Right renal pelvis (tissue), 4 donors: ENCODE results near the gene ZNF580. TPM values are rescaled to one million over a fixed set of nuclear protein-coding genes. Genes with fewer than 3 reads are reported as not detected.
A peak's percentile ranks its signal among the peaks of the same experiment; 100 is the strongest.

ENCODE experiments used
- DNase-seq, 4 donors: peaks; one replicate each; pipeline ENCODE4 v3.0.0-alpha.2; 2013; ENCODE audit warnings: low read depth in 4 of 4, low spot score in 3 of 4, missing footprints in 1 of 4
- polyA plus RNA-seq, 4 donors: library from polyadenylated mRNA; unstranded; fragments of 120-200 nt; gene quantifications; one replicate each; pipeline ENCODE4 v1.2.1, GENCODE V29; 2013; ENCODE audit not compliant: insufficient read length in 4 of 4

ZNF580 gene
- 10 to 100 TPM; 37.9 to 49.7 (median 43.6) TPM for polyA plus RNA-seq

GRCh38 chr19:55640577-55641425 lies at the start of gene ZNF580:
Gene ZNF580, plus strand, starts transcription at chr19:55641002. Its CDS starts 1,507 bp downstream, at chr19:55642509.
- peak in 1 of 4 donors; percentile 61 for DNase-seq

- no peak for DNase-seq
Measured at GRCh38 chr19:55591555-55591954, 49.2 kb upstream of the ZNF580 start.

- DNase-seq = no peak
Measured at GRCh38 chr19:55592391-55593090, 48.3 kb upstream of the ZNF580 start.

GRCh38 chr19:55593096-55593772 lies 47.6 kb upstream of the ZNF580 start:
- no peak for DNase-seq

GRCh38 chr19:55594996-55595545 lies 45.7 kb upstream of the ZNF580 start:
- DNase-seq = no peak

GRCh38 chr19:55596304-55596703 lies 44.5 kb upstream of the ZNF580 start:
- DNase-seq = no peak

- DNase-seq = no peak
Measured at GRCh38 chr19:55597501-55597921, 43.3 kb upstream of the ZNF580 start.

- no peak for DNase-seq
Measured at GRCh38 chr19:55598034-55598433, 42.8 kb upstream of the ZNF580 start.

- DNase-seq = peak; percentile 81 to 86 (median 82)
Measured at GRCh38 chr19:55598719-55599467, 41.9 kb upstream of the ZNF580 start.

- DNase-seq = peak; percentile 98 to 100 (median 100)
Measured at GRCh38 chr19:55599468-55599841, 41.3 kb upstream of the ZNF580 start, which contains the start of gene FIZ1. Gene FIZ1, minus strand, starts transcription at chr19:55599517. Its CDS starts 1,652 bp downstream, at chr19:55597865.

GRCh38 chr19:55599842-55600661 lies 40.8 kb upstream of the ZNF580 start, which contains the start of gene ZNF524:
Gene ZNF524, plus strand, starts transcription at chr19:55600288. Its CDS starts 1,825 bp downstream, at chr19:55602113.
- peak; percentile 77 to 99 (median 91) for DNase-seq

GRCh38 chr19:55600662-55601028 lies 40.2 kb upstream of the ZNF580 start:
- no peak for DNase-seq

GRCh38 chr19:55601084-55601483 lies 39.7 kb upstream of the ZNF580 start:
- no peak for DNase-seq

- DNase-seq = no peak
Measured at GRCh38 chr19:55602104-55603001, 38.4 kb upstream of the ZNF580 start.

GRCh38 chr19:55603115-55603514 lies 37.7 kb upstream of the ZNF580 start:
- DNase-seq = no peak

- DNase-seq = no peak
Measured at GRCh38 chr19:55603581-55604292, 37.1 kb upstream of the ZNF580 start.

- peak; percentile 93 to 96 (median 94) for DNase-seq
Measured at GRCh38 chr19:55605207-55605636, 35.6 kb upstream of the ZNF580 start.
